GM18873 (cell line): ENCODE data around the gene SNRNP200.

Experiments
- ATAC-seq: cut with Tn5 transposase; IDR thresholded peaks from one replicate; pipeline ENCODE4 v1.9.1; 2021; ENCODE audit warnings: mild to moderate bottlenecking, moderate library complexity, moderate number of reproducible peaks; ENCODE audit not compliant: unreplicated experiment, low FRiP score

SNRNP200 gene

DNA sequence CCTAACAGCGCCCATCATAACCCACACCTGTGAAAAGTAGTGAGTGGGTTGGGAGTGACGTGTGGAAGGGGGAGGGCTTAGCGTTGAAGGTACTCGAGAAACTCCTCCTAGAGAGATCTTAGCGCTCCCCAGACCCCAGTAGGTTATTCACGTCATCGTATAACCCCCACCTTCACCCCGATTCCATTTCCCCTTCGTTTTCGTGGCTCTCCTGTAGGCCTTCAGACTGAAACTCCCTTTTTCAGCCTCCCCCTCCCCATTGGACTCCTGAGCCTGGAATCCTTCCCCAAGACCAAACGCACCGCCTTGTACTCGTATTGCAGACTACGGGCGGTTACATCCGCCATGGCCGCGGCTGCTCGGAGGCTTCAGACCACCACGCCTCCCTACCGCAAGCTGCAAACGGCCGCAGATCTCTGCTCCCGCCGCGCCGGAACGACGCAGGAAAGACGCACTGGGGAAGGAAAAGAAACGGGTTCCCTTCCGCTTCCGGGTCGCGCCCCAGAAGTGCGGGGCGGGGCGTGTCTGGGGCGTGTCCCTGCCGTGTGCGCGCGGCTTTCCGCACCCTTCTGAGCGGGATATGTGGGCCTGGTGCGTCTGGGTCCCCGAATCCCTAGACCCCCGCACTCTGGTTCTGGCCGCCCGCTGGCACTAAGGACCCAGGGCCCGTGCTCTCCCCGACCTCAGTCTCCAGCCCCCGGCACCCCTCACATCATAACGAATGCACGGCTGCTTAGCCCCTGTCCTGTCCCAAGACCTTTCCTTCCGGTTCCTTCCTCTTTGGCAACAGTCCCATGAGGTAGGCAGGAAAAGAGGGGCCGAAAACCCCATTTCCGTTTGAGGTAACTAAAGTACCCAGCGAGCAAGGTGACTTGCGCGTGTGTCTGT is at the start of gene SNRNP200:
TSS of gene SNRNP200 (minus strand) at position 456 of the 888 bp plus-strand sequence. CDS start at position 347, 109 bp downstream.
- peak; percentile 70 for ATAC-seq

DNA sequence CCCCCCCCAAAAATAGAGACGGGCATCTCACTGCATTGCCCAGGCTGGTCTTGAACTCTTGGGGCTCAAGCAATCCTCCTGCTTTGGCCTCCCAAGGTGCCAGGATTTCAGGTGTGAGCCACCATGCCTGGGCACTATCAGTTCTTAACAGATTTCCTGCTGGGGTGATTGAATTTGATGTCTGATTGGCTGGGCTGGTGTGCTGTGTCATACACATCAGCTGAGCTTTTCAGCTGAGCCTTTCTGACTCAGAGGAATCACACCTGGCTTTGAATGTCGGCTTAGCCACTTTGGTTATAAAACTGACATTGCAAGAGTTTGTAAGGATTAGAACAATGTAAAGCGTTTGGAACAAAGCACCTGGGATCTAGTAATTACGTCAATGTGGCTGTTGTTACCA is 49.1 kb upstream of the SNRNP200 start:
- ATAC-seq = no peak

DNA sequence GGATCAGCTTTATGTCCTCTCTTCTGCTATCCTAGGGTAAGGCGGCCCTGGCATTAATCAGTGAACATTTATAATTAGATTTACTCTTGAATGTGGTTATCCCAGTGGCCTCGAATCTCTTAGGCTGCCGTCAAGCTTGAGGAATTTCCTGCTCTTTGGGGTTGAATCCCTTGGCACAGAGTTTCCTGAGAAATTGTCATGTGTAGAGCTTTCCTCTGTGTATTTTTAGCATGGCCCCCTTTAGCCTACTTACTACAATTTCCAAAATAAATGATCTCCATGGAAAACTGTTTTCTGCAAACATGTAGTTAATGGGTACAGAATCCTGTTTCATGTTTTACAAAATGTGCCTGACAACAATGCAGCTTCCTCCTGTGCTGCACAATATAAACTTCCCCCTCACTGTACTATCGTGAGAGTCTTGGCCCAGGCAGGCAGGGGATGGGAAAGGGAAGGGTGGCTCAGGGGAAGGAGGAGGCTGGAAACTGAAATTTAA is 48.3 kb upstream of the SNRNP200 start:
- ATAC-seq = no peak

DNA sequence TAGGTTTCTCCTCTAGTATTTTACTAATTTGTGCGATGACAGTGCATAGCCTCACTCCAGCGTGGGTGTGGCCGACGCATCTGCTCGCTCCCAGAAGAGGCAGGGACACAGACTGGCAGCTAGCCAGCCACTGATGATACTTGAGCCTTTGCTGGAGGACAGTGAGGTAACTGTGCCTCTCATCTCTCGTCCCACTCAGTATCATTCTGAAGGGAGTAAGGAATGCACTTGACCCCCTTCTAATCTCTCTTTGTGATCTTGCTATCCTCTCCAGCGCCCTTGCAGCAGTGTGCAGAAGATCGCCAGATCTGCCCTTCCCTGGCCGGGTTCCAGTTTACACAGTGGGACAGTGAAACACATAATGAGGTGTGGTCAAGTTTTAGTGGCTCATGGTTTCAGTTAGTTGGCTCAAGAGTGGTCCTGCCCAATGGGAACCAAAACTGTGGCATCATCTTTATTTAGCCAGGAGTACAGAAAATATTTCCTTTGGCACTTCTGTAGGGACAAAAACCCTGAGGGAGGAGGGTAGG is 47.8 kb upstream of the SNRNP200 start:
- ATAC-seq = no peak

DNA sequence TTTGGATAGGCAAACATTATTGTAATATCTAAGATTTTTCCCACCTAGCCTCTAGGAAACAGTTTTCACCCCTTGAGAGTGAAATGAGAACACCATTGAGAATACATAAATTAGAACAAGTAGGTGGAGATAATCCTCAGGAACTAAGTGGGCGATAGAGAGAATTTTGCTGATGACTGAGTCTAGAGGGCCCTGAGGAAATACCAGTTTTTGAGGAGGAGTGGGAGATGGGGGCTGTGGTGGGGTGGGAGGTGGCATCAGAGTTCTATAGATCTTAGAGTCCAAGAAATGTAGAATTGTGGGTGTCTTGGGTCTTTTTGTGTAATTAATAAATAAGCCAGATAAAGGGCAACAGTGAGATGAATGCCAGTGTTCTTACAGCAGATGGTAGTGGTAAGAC is 42.0 kb upstream of the SNRNP200 start:
- no peak for ATAC-seq

DNA sequence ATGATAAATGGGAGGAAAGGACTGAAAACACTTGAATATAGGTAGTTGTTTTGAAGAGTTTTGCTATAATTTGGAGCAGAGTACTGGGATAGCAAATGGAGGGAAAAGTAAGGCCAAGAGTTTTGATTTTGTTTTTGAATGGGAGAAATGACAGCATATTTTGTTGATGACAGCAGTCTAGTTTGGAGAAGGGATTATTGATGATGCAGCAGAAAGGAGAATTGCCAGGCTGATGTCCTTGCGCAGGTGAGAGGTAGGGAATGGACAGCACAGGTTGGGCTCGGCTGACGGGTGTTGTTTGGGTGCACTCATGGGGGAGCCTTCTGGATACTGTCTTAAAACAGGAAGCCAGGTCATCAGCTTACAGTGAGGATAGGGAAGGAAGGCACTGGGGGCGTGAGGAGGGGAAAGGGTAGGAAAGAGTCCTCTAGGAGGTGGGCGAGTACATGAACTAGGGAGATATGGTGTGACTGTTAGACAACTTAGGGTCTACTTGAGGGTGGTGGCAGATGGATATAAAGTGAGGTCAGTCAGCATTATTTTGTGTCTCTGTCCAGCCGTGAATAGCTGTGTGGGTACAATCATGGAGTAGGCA is 40.6 kb upstream of the SNRNP200 start:
- ATAC-seq = no peak

DNA sequence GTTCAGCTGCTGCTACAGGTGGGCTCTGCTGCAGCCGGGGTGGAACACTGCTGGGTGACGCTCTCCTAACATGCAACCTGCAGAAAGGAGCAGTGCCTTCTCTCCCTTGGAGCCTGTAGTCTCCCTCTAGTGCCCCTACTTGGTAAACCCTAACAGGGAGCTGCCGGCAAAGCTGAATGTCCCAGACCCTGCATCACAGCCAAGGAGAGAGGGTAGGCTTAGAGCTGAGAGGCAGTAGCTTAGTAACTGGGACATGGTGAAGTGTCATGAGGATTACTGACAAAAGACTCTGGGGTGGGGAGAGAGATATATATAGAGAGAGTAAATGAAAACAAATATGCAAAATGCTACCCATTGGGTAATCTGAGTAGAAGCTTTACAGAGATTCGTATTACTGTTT is 40.1 kb upstream of the SNRNP200 start:
- no peak for ATAC-seq

DNA sequence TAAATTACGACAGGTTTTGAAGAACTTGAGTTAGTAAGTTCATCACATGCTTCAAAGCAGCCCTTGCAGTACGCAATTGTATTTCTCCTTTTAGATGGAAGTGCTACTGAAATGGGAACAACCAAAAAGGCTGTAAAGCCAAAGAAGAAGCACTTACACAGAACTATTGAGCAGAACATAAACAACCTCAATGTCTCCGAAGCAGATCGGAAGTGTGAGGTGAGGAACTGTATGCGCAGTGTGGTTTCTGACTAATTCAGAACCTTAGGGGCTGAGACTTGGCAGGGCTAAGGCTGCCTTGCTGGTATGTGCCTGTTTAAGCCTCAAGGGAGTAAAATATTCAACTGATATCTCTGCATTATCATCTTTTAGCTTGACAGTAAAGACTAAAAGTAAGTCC is 38.7 kb upstream of the SNRNP200 start:
- ATAC-seq = no peak

DNA sequence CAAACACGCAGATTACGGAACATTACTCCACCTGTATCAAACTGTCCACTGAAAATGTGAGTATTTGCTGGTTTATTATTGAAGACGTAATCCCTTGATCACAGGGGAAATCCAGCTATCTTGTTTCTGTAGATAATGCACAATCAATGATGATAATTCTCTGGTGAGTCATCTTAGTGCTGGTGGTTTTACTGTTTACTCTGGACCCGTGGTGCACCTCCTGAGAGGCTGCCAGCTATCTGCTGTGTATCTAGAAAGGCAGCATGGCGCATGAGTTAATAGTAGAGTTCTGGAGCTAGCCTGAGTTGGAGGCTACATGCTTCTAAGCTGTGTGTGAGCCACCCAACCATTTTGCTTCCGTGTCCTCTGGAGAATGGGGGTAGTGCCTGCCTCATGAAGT is 36.7 kb upstream of the SNRNP200 start:
- no peak for ATAC-seq

DNA sequence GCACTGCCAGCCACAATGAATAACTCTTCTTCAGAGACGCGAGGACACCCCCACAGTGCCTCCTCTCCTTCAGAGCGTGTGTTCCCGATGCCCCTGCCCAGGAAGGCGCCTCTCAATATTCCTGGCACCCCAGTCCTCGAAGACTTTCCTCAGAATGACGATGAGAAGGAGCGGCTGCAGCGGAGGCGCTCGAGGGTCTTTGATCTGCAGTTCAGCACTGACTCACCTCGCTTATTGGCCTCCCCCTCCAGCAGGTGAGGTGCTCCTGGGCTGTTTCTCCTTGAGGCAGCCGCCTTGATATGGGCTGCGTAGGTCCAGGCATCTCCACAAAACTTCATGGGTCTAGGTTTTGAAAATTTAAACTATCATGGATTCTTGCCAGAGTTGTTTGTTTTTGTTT is 36.3 kb upstream of the SNRNP200 start:
- no peak for ATAC-seq

DNA sequence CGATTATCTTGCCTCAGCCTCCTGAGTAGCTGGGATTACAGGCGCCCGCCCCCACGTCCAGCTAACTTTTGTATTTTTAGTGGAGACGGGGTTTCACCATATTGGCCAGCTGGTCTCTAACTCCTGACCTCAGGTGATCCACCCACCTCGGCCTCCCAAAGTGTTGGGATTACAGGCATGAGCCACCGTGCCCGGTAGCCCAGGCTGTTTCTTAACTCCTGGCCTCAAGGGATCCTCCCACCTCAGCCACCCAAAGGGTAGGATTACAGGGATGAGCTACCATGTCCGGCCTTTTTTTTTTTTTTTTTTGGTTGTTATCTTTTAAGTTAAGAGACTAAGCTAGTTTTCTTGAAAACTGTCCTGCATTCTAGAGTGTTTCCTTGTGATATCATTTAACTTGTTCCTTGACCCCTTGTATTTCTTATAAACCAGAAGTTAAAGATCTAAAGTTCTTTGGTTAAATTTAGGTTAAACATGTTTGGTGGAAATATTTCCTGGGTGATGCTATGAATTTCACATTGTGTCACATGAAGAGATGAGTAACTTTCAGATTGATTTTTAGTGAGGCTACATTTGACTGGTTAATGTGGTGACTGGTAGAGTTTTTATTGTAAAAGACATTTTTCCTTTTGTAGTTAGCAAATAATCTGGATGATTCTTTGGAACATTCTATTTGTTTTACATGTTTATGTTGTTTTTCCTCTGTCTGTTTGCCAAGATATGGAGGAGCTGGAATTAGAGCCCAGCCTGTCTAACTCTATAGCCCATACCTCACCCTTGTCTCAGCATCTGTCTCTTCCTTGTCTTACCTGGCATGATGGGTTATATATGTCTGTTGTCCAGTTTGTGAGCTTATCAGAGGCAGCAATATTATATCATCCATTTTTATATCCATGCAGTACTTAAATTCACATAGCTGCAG is 35.4 kb upstream of the SNRNP200 start:
- ATAC-seq = no peak

DNA sequence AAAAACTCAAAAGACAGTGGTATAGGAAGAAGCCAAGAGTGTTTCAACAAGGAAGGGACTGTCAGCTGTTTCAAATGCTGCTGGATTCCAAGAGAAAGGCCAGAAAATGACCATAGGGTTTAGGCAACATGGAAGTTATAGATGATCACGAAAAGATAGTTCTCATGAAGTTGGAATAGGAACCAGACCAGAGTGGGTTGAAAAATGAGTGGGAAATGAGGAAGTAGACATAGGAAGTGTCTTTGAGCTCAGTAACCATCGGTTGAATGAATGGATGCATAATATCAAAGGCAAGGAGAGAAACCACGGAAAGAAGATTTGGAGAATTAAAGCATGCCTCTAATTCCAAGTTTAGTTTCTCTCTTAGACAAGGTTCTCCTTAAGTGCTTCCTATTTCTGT is 31.5 kb upstream of the SNRNP200 start:
- no peak for ATAC-seq

DNA sequence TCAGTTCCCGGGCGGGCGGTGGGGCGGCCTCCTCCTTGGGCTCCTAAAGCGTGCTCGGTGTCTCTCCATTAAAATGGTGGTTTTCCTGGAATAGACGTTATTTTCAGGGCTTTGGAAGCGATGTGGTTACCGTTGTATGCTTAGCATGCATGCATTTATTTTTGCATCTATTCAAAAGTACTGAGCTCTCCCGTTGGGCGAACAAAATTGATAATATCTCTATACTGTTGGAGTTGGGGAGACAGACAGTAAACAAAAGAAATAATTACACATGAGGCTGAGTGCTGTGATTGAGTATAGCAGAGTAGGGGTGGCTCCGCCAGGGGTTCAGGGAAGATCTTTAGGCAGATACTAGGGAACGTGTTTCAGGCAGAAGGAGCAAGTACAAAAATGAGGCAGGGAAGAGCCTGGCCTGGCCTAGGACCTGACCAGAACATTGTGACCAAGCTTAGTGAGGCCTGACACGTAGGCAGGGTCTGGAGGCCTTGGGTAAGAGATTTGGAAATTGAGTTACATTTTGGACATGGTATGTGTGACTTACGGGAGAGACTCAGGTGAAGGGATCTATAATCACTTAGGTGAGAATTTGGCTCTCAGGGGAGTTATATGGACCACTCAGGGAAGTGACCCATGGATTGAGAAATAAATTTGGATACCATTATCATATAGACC is 30.9 kb upstream of the SNRNP200 start:
- no peak for ATAC-seq

DNA sequence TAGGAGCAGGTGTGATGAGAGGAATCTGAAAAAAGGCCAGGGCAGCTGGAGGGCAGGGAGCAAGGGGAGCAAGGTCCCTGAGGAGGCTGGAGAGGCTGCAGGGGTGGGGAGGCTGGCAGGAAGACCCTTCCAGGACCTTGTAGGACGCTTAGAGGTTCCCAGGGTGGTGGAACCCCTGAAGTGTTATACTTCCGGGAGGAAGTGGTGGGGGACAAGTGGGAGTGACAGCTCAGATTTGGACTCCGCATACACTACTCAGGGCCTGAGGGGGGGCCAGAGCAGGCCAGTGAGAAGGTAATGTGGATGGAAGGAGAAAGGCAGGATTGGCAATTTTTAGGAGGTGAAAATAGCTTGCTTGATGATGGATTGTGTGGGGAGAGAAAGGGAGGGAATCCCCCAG is 28.4 kb upstream of the SNRNP200 start:
- no peak for ATAC-seq

DNA sequence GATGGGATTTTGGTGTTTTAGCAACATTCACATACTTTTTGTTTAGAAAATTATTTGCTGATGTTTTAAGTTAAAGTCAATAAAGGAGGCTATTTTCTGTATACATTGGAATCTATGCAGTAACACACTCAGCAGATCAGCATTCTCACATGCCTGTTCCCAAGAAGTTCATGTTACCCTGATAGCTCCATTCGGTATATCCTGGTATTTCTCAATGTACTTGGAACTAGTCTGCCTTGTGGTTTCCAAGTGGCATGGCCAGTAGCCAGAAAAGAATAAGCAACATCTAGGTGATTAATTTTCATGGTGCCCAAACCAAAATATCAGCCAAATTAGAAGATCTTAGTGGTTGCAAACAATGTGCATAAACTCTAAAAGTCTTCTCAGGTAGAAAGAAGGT is 25.1 kb upstream of the SNRNP200 start:
- no peak for ATAC-seq

DNA sequence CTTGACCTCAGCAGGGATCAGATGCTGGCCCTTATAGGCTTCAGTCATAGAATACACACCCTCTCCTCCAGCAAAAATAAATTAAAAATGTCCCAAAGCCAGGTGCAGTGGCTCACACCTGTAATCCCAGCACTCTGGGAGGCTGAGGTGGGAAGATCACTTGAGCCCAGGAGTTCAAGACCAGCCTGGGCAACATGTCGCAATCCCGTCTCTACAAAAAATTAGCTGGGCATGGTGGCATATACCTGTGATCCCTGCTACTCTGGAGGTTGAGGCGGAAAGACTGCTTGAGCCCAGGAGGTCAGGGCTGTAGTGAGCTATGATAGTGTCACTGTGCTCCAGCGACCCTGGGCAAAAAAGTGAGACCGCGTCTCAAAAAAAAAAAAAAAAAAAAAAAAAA is 24.5 kb upstream of the SNRNP200 start:
- ATAC-seq = no peak

DNA sequence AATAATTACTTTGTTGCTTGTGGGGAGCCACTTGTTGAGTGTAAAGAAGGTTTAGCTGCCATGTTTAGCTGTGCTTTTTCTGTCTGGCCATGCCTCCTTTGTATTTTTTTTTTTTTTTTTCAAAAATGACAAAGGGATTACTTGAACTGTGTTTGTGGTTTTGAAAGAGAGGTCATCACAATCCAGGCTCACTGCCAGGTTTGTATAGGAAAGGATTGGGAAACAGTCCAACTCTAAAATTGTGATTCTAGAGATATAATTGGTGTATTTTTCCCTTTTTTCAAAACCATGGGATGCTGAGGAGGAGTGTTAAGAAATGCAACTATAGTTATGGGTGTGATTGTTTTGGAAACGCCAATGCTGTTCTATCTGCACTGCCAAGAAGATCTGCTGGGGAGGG is 24.1 kb upstream of the SNRNP200 start:
- no peak for ATAC-seq

DNA sequence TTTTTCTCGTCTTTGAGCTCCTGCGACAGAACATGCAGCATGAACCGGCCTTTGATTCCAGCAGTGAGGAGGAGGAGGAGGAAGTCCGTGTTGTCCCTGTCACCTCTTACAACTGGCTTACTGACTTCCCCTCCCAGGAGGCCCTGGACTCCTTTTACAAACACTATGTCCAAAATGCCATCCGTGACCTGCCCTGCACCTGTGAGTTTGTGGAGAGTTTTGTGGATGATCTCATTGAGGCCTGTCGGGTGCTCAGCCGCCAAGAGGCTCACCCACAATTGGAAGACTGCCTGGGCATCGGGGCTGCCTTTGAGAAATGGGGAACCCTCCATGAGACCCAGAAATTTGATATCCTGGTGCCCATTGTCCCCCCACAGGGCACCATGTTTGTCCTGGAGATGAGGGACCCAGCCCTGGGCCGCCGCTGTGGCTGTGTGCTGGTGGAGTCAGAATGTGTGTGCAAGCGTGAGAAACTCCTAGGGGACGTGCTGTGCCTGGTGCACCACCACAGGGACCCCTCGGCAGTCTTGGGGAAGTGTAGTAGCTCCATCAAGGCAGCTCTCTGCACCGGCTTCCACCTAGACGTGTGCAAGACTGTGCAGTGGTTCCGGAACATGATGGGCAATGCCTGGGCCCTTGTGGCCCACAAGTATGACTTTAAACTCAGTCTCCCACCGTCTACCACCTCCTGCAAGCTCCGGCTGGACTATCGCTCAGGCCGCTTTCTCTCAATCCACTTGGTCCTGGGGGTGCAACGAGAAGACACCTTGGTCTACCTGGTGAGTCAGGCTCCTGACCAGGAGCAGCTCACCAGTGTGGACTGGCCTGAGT is 21.9 kb upstream of the SNRNP200 start:
- ATAC-seq = no peak

DNA sequence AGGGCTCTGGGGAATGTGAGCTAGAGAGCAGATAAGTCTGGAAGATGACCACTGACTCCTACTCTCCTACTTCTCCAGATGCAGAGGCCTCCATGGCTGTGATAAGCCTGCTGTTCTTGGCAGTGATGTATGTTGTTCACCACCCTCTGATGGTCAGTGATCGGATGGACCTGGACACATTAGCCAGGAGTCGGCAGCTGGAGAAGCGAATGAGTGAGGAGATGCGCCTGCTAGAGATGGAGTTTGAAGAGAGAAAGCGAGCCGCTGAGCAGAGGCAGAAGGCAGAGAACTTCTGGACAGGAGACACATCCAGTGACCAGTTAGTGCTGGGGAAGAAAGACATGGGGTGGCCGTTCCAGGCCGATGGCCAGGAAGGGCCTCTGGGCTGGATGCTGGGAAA is 21.2 kb upstream of the SNRNP200 start:
- no peak for ATAC-seq
